A204.1 (cell line): ENCODE measurements around the gene DCUN1D2.
"Not testable (repeated sequence)": the region's sequence is repeated elsewhere in the genome, so short reads cannot be mapped to it uniquely, and the experiment has no call there.

Experiments
- FAIRE-seq: peaks from 2 replicates; lab custom pipeline; 2012; peaks lifted over from hg19 to GRCh38; lab: Jason Lieb, UNC

DCUN1D2 gene

GRCh38 chr13:113445791-113446487 is 44.6 kb downstream of the DCUN1D2 start:
- no peak for FAIRE-seq

DNA sequence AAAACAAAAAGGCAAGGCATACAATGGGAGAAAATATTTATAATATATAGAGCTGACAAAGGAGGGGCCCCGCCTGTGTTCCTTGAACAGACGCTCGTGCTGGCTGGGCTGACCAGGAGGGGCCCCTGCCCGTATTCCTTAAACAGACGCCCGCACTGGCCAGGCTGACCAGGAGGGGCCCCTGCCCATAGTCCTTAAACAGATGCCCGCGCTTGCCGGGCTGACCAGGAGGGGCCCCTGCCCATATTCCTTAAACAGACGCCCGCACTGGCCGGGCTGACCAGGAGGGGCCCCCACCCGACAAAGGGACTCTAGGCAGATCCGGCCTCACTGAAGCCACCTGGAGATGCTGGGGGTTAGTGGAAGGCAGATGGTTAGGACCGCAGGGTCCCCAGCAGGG is 46.5 kb downstream of the DCUN1D2 start:
- no peak for FAIRE-seq

DNA sequence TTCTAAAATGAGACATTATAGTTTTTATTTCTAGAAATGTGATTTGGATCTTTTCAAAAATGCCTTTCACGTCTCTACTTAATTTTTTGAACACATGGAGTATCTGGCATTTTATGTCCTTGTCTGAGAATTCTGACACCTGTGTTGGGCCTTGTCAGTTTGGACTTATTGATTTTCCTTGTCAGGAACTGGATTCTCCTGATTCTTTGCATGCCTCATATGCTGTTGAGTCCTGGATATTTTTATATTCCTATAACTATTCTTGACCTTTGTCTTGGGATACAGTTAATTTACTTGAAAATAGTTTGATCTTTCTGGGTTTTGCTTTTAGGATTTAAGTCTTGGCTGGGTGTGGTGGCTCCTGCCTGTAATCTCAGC is 47.5 kb downstream of the DCUN1D2 start:
- no peak for FAIRE-seq

DNA sequence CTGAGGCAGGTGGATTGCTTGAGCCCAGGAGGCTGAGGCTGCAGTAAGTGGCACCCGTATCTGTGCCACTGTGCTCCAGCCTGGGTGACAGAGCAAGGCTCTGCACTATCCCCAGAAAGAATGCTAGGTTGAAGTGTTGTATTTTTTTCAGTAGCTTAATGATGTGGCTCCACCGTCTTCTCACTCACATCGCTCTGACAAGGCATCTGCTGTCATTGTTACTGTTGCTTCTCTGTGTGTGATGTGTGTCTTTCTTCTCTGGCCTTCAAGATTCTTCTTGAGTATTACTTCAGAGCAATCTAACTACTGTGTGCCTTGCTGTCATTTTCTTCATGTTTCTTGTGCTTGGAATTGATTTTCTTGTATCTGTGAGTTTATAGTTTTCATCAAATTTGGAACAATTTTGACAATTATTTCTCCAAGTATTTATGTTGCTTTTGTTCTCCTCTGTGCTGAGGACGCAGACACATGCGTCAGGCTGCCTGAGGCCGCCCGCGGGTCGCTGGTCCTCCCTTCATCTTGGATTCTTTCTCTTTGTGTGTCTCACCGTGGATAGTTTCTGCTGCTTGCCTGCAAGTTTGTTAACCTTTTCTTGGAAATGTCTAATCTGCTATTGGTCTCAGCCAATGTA is 48.0 kb downstream of the DCUN1D2 start:
- no peak for FAIRE-seq

DNA sequence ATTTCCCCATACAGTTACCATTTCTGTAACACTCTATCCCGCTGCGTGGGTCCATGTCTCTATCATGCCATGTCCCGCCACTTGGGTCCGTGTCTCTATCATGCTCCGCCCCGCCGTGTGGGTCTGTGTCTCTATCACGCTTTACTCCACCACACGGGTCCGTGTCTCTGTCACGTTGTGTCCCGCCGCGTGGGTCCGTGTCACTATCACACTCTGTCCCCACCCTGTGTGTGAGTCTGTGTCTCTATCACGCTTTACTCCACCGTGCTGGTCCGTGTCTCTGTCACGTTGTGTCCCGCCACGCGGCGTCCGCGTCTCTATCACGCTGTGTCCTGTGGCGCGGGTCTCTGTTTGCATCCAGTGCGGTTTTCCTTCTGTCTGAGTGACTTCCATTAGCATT is 48.9 kb downstream of the DCUN1D2 start:
- no peak for FAIRE-seq

DNA sequence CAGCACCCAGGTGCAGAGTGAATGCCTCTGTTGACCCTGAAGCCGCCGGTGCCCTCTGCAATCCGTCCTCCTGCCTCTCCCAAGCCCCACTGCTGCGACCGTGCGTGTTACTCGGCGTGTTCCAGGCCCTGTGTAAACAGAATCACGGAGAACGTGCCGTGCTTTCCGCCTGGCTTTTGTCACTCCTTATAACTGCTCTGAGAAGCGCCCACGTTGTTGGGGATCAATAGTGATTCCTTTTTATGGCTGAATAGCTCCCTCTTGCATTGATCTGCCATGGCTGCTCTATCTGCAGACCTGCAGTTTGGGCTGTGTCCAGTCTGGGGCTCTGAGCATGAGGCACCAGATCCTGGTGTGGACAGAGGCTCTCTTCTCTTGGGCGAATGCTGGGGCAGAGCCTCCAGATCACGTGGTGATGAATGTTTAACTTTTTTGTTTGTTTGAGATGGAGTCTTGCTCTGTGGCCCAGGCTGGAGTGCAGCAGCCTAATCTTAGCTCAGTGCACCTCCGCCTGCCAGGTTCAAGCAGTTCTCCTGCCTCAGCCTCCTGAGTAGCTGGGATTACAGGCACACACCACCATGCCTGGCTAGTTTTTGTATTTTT is 53.0 kb downstream of the DCUN1D2 start:
- FAIRE-seq = no peak

DNA sequence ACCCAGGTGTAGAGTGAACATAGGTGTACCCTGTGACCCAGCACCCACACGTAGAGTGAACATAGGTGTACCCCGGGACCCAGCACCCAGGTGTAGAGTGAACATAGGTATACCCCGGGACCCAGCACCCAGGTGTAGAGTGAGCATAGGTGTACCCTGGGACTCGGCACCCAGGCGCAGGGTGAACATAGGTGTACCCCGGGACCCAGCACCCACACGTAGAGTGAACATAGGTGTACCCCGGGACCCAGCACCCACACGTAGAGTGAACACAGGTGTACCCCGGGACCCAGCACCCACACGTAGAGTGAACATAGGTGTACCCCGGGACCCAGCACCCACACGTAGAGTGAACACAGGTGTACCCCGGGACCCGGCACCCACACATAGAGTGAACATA is 53.6 kb downstream of the DCUN1D2 start:
- not testable (repeated sequence) for FAIRE-seq

- FAIRE-seq = not testable (repeated sequence)
Observed at GRCh38 chr13:113435907-113436306, 54.6 kb downstream of the DCUN1D2 start.

DNA sequence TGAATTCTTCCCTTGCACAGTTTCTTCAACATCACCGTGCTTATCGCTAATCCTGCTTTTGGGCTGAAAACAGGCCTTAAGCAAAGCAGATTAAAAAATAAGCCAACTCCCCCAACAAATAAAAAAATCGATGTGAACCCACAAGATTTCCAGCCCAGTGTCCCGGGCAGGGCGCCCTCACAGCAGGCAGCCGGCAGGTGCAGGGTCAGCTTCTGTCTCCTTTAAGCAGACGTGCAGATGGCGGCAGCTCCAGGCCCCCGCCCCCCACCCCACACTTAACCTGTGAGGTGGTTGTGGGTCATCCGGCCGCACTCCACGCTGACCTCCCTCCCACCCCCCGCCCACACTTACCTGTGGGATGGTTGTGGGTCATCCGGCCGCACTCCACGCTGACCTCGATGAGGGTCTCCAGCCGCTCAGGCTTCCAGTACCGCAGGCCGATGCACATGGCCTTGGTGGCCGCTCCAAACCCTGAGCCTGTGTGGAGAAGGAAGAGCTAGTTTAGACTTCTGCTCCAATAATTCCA is 57.1 kb downstream of the DCUN1D2 start:
- FAIRE-seq = no peak

DNA sequence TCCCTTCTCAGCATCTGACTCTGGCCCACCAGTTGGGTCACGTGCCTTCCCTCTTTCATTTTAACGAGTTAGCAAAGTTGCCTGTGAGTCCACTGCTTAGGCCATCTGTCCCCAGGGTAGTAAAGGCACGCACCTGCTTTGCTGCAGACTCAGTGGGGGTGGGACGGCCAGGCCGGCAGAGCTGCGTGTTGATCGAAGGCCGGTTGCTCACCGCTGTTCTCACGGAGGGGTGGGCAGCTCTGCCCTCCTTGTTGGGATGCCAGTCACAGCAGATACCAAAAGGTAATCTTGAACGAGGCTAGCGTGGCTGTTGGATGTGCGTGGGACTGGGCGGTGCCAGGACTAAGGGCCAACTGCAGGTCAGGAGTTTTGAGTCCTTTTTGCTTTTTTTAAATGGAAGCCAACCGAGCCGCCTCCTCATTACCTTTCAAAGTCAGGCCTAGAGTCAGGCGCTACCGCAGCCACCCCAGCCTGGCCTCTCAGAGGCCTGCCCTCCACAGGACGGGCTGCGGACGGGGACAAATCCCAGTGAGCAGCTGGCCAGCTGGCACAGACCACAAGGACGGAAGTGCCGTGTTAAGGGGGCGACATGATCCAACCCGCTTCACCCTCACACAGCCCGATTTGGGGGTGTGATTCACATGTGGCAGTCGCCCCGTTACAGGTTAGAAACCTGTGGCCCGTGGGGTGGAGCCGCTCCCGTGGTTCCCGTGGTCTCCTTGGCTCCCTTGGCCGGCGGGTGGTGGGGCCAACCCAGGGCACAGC is 57.8 kb downstream of the DCUN1D2 start:
- no peak for FAIRE-seq

DNA sequence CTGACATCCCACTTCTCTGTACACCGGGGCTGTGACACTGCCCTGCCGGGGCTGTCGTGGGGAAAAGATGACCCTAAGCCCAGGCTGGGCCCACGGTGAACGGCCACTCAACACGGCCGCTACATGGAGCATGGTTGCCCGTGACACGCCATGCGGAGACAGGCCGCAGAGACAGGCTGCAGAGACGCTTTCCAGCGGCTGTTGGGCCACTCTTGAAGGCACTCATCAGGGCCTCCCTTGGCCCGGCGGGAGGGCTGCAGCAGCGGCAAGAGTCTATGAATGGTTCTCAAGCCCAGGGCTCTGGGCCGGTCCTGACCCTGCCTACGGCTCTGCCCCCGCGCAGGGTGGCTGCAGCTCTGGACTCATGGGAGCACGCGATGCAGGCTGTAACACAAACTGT is 59.3 kb downstream of the DCUN1D2 start:
- FAIRE-seq = no peak

- no peak for FAIRE-seq
Observed at GRCh38 chr13:113430378-113431110, 60.0 kb downstream of the DCUN1D2 start.

DNA sequence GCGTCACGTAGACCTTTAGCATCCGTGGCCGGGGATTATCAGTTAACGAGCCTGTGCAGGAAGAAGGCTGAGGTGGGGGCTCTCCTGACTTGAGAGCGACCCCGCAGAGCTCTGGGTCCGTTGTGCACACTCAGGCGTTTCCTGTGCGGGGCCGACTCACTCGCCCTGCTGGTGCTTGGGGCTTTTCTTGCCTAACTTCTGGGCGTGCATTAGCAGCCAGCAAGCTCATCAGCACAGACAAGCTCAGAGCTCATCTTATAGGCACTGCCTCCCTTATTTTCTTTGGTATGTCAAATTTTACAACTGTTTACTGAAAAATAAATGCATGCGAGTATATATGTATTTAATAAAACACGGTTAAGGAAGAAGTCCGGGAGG is 60.9 kb downstream of the DCUN1D2 start:
- no peak for FAIRE-seq

DNA sequence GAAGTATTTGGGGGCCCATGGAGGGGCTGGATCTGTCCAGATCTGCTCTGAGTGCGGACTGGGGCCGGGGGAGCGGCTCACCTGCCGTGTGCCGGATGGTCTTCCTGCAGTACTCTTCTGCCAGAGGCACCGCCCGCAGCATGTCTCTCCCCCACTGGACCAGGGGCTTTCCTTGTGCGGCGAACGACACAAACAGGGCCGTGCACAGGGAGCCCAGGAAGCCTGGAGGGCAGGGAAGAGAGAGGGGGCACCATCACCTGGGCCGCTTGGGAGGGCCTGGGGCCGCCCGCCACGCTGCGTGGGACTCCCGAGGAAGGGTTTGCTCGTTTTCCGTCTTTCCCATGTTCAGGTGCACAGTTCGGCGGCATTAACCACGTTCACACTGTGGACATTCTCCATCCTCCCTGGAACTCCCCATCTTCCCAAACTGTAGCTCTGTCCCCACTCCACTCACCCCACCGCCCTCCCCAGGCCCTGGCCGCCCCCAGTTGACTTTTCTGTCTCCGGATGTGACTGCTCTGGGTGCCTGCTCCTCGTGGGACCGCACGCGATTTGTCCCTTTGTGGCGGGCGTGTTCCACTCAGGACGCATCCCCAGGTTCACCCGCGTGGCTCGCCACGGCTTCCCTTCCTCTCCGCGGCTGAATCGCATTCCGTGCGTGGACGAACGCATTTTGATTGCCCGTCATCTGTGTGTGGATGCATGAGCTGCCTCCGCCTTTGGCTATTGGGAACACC is 61.5 kb downstream of the DCUN1D2 start:
- no peak for FAIRE-seq

- FAIRE-seq = no peak
Observed at GRCh38 chr13:113428469-113428865, 62.0 kb downstream of the DCUN1D2 start.

DNA sequence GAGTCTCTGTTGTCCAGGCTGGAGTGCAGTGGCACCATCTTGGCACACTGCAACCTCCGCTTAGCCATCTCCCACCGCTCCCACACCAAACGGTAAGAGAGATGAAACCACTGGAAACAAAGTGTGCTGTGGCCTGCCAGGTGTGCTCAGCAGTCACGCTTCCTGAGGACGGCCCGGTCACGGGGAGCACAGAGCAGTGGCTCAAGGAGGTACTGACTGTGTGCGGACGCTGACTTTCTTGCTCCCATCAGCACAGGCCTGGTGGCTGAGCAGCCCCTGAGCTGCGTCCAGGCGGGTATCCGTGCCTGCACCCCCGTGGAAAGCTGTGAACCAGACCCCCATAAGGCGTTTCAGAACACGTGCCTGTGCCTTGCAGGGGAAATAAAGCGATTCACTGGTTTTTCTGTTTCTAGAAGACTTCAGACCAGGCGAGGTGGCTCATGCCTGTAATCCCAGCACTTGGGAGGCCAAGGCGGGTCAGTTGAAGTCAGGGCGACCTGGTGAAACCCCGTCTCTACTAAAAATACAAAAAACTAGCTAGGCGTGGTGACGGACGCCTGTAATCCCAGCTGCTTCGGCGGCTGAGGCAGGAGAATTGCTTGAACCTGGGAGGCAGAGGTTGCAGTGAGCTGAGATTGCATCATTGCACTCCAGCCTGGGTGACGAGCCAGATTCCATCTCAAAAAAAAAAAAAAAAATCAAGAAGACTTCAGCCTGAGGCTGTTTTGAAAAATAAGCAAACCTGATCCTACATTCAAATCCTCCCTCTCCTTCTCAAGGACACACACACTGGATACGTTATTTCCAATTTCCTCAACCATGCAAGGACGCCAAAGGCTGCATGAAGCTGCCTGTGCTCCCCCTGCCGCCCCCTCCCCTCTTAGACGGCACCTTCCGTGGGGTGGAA is 62.7 kb downstream of the DCUN1D2 start:
- no peak for FAIRE-seq

DNA sequence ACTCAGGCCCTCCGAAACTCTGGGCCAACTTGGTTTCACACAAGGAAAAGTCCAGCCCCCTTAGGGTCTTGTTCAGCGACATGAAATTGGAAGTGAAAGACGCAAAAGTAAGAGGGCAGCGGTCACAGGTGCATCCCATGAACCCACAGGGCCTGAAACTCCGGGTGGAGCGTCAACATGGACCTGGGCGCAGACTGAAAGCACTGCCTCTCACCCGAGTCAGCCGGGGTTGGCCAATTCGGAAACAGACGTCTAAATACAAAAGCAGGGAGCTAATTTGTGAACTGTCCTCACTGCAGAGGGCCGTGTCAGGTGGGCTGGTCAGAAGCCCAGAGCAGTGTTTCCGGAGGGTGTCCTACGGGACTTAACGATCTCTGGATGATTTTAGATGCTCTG is 63.9 kb downstream of the DCUN1D2 start:
- FAIRE-seq = no peak

DNA sequence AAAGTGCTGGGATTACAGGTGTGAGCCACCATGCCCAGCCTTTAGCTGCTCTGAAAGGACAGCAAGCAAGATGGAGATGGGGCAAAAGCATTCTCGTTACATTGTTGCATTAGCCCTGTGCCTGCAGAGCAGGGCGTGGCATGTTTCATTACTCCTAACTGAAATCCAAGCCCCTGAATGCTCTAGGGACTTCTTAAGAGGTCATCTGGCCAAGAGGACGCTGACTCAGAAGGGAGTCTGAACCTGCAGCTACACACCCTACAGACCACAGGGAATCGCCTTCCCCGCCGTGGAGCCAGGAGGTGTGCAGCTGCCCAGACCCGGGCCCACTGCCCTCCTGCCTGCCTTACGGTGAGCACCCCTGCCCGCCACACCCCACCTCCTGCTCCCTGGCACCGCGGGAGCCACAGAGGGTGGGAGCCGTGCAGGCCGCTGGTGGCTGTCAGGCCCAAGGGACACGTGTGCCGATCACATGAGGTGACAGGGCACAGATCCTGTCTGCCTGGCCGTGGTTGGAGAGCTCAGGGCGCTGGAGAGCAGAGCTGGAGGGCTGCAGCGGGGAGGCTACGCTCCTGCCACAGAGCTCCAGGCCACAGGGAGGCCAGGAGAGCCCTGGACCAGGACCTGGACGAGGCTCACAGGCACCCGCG is 64.4 kb downstream of the DCUN1D2 start:
- no peak for FAIRE-seq

DNA sequence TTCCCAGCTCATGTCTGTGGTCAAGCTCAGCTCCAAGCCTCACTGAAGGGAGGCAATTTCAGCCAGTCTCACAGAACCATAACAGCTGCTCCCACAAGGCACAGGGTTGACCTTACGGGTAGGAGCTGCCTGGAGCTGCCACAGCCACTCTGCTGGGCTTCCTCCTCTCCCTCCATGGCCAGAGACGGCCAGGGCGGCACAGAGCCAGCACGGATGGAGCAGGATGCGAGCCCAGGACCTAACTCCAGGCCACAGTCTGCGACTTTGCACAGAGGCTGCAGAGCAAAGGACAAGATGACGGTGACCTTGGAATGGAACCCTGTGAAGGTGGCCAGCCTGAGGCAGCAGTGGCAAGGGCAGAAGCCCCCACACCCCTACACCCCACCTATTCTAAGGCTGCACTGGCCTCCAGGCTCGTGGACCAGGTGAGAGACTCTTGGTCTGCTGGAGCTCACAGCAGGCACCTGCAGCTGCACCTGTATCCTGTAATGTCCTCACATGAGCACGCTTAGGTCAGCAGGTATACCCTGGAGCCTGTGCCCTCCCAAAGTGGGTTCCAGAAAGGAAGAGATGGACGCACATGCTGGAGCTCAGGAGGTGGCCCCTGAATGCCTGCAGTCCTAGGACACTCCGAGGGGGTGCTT is 66.9 kb downstream of the DCUN1D2 start:
- FAIRE-seq = no peak
